HEK293T (cell line): ENCODE results near the gene IGFBP5.

ENCODE experiments used
- CTCF ChIA-PET: fragments of 350-600 bp; formaldehyde crosslinking; extraction: SDS; loops from one replicate; lab custom pipeline; 2021; ENCODE audit warnings: antibody characterized with exemption, inconsistent platforms; lab: Yijun Ruan, JAX
- POLR2A ChIA-PET: fragments of 350-600 bp; formaldehyde crosslinking; extraction: SDS; loops from one replicate; lab custom pipeline; 2020; ENCODE audit warnings: antibody characterized with exemption, inconsistent platforms; lab: Yijun Ruan, JAX
- DNase-seq: peaks from one replicate; pipeline ENCODE4 v3.0.0; 2012; ENCODE audit warnings: mixed read lengths; ENCODE audit errors: extremely low spot score
- ARNT ChIP-seq: fragments of 450-650 bp; IDR thresholded peaks from 2 replicates; pipeline ENCODE4 v1.6.1; 2017; ENCODE audit warnings: mild to moderate bottlenecking
- BHLHE40 ChIP-seq: fragments of 450-650 bp; IDR thresholded peaks from 2 replicates; pipeline ENCODE4 v1.6.1; 2016; ENCODE audit warnings: mild to moderate bottlenecking, moderate library complexity, borderline replicate concordance
- CTBP1 ChIP-seq: fragments of 450-650 bp; IDR thresholded peaks from 2 replicates; pipeline ENCODE4 v1.6.1; 2016; ENCODE audit warnings: borderline replicate concordance
- ELF4 ChIP-seq: fragments of 450-650 bp; IDR thresholded peaks from 2 replicates; pipeline ENCODE4 v1.6.1; 2017; ENCODE audit warnings: antibody characterized with exemption
- FOXA1 ChIP-seq: fragments of 450-650 bp; IDR thresholded peaks from 2 replicates; pipeline ENCODE4 v1.6.1; 2016; ENCODE audit warnings: mild to moderate bottlenecking
- FOXK2 ChIP-seq: fragments of 450-650 bp; IDR thresholded peaks from 2 replicates; pipeline ENCODE4 v1.6.1; 2016; ENCODE audit warnings: mild to moderate bottlenecking
- FOXM1 ChIP-seq: fragments of 450-650 bp; IDR thresholded peaks from 2 replicates; pipeline ENCODE4 v1.6.1; 2017; ENCODE audit warnings: mild to moderate bottlenecking, borderline replicate concordance
- HDGF ChIP-seq: fragments of 450-650 bp; IDR thresholded peaks from 2 replicates; pipeline ENCODE4 v1.6.1; 2017; ENCODE audit warnings: antibody characterized with exemption, borderline replicate concordance
- L3MBTL2 ChIP-seq: fragments of 450-650 bp; conservative IDR thresholded peaks from 2 replicates; pipeline ENCODE4 v1.6.1; 2016; ENCODE audit warnings: mild to moderate bottlenecking
- LEF1 ChIP-seq: fragments of 450-650 bp; IDR thresholded peaks from 2 replicates; pipeline ENCODE4 v1.6.1; 2017; ENCODE audit warnings: mild to moderate bottlenecking, borderline replicate concordance
- NFRKB ChIP-seq: fragments of 450-650 bp; IDR thresholded peaks from 2 replicates; pipeline ENCODE4 v1.6.1; 2016; ENCODE audit warnings: mild to moderate bottlenecking, moderate library complexity
- SP1 ChIP-seq: fragments of 450-650 bp; IDR thresholded peaks from 2 replicates; pipeline ENCODE4 v1.6.1; 2017
- SUZ12 ChIP-seq: fragments of 450-650 bp; IDR thresholded peaks from 2 replicates; pipeline ENCODE4 v1.6.1; 2016; ENCODE audit warnings: mild to moderate bottlenecking
- TARDBP ChIP-seq: fragments of 450-650 bp; IDR thresholded peaks from 2 replicates; pipeline ENCODE4 v1.6.1; 2016
- ZNF384 ChIP-seq: fragments of 450-650 bp; IDR thresholded peaks from 2 replicates; pipeline ENCODE4 v1.6.1; 2016
- TF ChIP-seq, protein P1 (sequence below): fragments of 450-650 bp; IDR thresholded peaks from 2 replicates; pipeline ENCODE4 v1.6.1; 2016

Gene IGFBP5, protein sequence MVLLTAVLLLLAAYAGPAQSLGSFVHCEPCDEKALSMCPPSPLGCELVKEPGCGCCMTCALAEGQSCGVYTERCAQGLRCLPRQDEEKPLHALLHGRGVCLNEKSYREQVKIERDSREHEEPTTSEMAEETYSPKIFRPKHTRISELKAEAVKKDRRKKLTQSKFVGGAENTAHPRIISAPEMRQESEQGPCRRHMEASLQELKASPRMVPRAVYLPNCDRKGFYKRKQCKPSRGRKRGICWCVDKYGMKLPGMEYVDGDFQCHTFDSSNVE

GRCh38 chr2:216695401-216695821 is at the start of gene IGFBP5:
Gene IGFBP5, minus strand, starts transcription at chr2:216695549. Its CDS starts 774 bp downstream, at chr2:216694775.
- DNase-seq = peak; percentile 47
- TF ChIP-seq ARNT (no peak), FOXA1 (no peak), SP1 (no peak), ELF4 (no peak), HDGF (no peak), CTBP1 (no peak), ZNF384 (no peak), FOXK2 (no peak), BHLHE40 (no peak), TARDBP (no peak), L3MBTL2 (no peak), FOXM1 (no peak), NFRKB (no peak), SUZ12 (no peak), LEF1 (no peak)
- TF ChIP-seq, protein P1, sequence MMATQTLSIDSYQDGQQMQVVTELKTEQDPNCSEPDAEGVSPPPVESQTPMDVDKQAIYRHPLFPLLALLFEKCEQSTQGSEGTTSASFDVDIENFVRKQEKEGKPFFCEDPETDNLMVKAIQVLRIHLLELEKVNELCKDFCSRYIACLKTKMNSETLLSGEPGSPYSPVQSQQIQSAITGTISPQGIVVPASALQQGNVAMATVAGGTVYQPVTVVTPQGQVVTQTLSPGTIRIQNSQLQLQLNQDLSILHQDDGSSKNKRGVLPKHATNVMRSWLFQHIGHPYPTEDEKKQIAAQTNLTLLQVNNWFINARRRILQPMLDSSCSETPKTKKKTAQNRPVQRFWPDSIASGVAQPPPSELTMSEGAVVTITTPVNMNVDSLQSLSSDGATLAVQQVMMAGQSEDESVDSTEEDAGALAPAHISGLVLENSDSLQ = no peak
- POLR2A ChIA-PET = interaction anchor here (0.6 to 1.1 kb wide), 3 partner anchors 59 to 585 kb away, joined by 3 read pairs; partner anchors contain the start of gene RPL37A
- CTCF ChIA-PET = interaction anchor here (0.7 to 3.5 kb wide), 5 partner anchors 80 to 1061 kb away, joined by 3 to 16 read pairs (median 5); no protein-coding TSS in a partner anchor

DNA sequence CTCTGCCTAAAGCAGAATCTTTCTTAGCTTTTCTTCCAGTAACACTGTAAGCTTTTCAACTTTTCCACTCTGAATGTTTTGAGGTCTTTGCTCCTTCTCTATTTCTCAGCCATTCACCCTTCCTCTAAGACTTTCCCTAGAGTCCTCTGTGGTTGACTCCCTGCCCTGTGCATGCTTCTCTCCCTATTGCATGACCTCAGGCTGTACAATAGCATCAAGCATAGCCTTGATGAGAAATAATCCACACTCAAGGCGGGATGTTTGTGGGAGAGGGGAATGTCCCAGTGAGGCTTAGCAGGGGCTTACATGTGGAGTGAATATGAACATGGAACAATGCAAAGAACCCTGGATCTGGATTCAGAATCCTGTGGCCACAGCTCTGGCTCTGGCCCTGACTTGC is 48.4 kb upstream of the IGFBP5 start:
- POLR2A ChIA-PET = no interaction called here
- no peak for DNase-seq
- TF ChIP-seq FOXA1 (no peak), LEF1 (no peak), BHLHE40 (no peak), ELF4 (no peak), SP1 (no peak), NFRKB (no peak), CTBP1 (no peak), L3MBTL2 (no peak), ARNT (no peak), HDGF (no peak), FOXM1 (no peak), SUZ12 (no peak), TARDBP (no peak), FOXK2 (no peak), ZNF384 (no peak)
- TF ChIP-seq, protein P1 = no peak
- CTCF ChIA-PET = no interaction called here

- ChIA-PET CTCF (no interaction called here), POLR2A (no interaction called here)
- no peak for DNase-seq
- TF ChIP-seq ELF4 (no peak), NFRKB (no peak), SP1 (no peak), CTBP1 (no peak), L3MBTL2 (no peak), ZNF384 (no peak), FOXK2 (no peak), ARNT (no peak), LEF1 (no peak), BHLHE40 (no peak), SUZ12 (no peak), HDGF (no peak), FOXA1 (no peak), FOXM1 (no peak), TARDBP (no peak)
- TF ChIP-seq, protein P1 = no peak
Measured at GRCh38 chr2:216742411-216742810, 47.1 kb upstream of the IGFBP5 start.

DNA sequence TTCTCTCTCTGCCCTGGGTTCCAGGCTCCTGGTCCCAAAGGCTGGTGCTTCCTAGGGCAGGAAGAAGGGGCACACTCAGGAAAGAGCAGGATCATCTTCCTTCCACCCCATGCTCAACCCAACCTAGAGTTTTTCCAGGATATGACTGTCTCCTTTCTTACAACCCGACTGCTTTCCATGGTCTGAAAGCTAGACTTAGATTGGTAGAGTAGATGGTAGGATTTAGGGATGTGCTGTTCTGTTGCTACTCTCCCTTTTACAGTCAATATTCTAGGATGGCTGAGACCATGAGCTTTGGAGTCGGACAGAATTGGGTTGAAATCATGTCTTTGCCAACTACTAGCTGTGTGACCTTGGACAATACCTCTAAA is 45.9 kb upstream of the IGFBP5 start:
- CTCF ChIA-PET = interaction anchor here (0.5 kb wide), 1 partner anchor 18 kb away, joined by 3 read pairs; no protein-coding TSS in a partner anchor
- TF ChIP-seq ZNF384 (no peak), NFRKB (no peak), SP1 (no peak), SUZ12 (no peak), TARDBP (no peak), ELF4 (no peak), BHLHE40 (no peak), LEF1 (no peak), L3MBTL2 (no peak), FOXK2 (no peak)
- POLR2A ChIA-PET = no interaction called here
- no peak for DNase-seq

DNA sequence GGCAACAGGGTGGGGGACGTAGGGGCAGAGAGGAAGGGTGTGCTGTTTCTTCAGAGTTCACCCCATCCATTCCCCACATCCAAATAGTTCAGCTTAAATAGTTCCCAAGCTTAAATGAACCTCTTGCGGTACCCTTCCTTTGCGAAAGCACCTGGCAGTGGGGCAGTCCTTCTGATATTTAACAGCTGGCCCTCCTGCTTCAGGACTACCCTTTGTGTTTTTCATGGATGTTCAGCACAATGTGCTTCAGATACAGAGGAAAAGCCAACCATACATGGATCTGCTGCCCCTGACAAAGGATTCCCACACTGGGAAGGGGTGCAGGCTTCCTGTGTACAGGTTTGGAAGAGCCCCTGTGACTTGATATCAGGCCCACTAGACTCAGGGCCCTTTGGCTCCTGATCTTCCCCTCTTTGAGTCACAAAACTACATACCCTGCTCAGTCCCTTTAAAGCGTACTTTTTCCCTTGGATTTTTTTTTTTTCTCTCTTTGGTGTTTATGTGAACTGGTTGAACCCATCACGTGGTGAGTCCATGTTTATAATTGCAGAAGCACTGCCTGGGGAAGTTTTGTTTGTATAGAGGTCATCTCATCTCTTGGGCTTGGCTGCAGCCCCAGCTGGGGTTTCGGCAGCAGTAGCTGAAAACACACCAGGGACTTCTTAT is 45.3 kb upstream of the IGFBP5 start:
- no peak for DNase-seq
- POLR2A ChIA-PET = no interaction called here
- CTCF ChIA-PET = interaction anchor here (0.5 kb wide), 1 partner anchor 18 kb away, joined by 3 read pairs; no protein-coding TSS in a partner anchor
- TF ChIP-seq FOXM1 (no peak), LEF1 (no peak), TARDBP (no peak), L3MBTL2 (no peak), ZNF384 (no peak), NFRKB (no peak), SP1 (no peak), BHLHE40 (no peak), ELF4 (no peak)
- TF ChIP-seq, protein P1 = no peak
